ENCODE results near the gene FLT3.

Gene FLT3

DNA sequence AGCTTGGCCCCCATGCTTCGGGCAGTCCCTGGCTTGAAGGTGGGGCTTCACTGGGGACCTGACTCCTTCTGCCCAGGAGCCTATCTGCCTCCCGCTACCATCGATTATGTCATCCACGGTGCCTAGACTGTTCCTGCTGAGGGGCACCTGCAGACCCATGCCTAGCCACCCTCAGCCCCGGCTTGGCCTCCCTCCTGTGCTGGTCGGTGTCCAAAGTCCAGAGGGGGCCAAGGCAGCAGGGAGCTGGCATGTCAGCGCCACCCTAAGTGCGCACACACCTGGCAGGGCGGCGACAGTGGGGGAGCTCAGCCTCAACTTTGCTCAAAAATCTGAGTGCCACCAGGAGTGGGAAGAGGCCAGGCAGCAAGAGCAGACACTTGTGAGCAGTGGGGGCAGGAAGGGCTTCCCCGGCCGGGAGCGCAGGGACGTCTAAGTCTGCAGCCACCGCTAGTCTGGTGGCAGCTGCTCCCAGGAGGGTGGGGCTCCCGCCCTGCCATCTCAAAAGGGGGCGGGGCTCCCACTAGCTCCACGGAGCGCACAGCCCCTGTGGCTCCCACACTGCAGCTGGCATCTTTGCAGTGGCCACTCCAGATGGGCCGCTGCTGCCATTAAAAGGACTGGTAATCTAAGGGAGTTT, 98.4 kb downstream of the FLT3 start:
- no peak for DNase-seq (ENCODE audit: low read depth)

DNA sequence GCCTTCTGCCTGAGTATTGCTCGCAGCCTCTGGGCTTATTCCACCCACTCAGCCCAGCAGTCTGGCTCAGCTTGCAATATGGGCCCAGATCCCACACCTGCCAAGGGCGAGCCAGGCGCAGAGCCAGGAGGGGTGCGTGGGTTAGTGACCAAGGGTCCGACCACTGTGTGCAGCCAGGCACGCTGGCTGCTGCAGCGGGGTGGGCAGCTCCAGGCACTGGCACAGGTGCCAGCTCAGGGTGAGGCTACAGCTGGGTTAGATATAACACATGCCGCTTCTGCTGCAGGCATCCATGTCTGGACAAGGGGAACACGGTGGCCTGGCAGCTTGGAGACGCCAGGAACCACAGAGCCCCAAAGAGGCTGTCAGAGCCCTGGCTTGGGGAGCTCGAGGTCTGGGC, 99.3 kb downstream of the FLT3 start:
- no peak for DNase-seq (ENCODE audit: low read depth)

DNA sequence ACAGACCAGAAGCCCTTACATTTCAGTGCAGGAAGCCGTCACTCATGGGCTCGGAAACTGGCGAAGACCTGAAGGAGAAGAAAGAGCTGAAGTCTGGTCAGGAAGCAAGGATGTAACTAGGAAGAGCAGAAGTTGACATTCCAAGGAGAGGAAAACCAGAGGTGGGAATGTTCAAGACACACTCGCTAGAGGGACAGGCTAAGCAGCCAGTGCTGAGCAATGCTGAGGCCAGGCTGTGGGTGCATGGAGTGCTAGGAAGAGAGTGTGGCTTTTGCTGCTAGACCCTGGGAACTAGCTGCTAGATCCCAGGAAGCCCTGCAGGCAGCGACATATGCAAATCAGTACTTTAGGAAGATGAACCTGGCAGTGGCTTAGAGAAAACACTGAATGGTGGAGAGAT, 99.8 kb downstream of the FLT3 start:
- DNase-seq (ENCODE audit: low read depth) = no peak

DNA sequence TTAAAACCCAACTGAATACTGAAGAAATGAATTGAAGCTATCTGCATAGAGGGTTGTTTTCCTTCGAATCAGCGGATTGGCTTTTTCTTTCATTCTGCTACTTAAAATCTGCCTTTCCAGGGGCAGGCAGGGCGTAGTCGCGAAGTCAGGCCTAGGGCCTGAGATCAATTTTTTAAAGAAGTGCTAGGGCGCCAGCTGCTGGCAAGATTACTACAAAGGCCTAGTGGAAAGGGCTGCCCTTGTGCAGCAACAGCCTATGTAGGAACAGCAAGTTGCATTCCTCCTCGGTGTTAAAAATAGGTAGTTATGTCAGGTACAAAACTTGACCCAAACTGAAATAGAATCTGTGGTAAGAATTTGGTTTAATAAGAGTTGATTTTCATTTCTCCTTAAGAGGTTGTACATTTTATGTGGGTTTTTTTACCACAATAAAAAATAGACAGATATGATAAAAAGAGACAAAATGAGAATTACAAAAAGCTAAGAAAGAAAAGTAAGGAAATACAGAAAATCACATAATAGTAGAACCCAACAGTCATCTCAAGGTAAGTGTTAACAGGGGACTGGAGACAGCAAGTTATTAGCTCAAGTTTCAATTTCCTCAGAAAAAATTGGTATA, 102.4 kb downstream of the FLT3 start:
- no peak for DNase-seq (ENCODE audit: low read depth)

DNA sequence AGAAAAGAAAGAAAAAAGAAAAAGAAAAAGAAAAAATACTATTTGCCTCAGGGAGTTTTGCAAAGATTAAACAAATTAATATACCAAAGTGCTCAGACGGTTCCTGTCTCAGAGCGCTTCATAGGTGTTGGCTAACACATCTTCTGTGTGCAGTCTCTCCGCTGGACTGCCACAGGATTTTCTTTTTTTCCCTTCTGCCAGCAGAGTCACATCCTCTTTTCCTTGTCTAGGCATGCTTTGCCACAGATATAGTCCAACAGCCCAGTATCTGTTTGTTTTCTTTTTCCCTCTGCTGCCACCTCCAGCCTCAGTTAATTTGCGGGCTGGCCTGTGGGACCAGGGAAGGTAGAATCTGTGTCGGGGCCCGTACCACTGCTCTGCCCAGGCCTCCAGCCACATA, 108.5 kb downstream of the FLT3 start:
- DNase-seq (ENCODE audit: low read depth) = no peak

DNA sequence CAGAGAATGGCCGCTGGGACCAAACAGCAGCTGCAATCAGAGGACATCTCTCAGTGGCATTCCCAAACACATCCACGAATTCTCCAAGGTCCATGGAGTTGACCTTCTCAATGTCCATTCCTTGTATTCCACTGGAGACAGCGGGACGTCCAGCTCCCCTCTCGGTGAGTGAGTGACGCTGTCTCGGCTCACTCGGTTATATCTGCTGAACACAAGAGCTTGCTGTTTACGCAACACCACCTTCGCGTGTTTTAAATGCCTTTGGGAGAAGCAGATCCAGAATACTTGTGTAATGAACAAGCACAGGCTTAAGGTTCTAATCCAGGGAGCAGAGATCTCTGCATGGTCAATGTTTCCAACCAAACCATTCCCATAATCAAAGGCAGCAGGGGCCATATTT, 111.9 kb downstream of the FLT3 start, which contains the start of gene URAD:
Gene URAD (minus strand): TSS at position 174 of the 400 bp plus-strand sequence. CDS start 56 bp downstream, at position 118.
- no peak for DNase-seq (ENCODE audit: low read depth)

DNA sequence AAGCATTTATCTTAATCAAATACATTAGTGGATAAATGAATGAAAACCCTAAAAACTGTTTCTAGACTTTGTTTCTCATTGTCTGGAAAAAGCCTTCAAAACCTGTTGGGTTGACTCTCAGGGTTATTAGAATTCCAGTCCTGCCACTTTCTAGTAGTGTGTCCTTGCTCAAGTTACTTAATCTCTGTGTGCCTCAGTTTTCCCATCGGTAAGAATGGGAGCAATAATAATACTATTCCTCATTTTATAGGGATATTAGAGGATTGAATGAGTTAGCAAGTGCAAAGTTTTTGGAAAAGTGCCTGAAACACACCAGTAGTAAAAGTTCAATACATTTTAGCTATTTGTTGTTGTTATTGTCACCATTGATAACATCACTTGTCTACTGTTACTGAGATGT, 114.8 kb downstream of the FLT3 start:
- DNase-seq (ENCODE audit: low read depth) = no peak

DNA sequence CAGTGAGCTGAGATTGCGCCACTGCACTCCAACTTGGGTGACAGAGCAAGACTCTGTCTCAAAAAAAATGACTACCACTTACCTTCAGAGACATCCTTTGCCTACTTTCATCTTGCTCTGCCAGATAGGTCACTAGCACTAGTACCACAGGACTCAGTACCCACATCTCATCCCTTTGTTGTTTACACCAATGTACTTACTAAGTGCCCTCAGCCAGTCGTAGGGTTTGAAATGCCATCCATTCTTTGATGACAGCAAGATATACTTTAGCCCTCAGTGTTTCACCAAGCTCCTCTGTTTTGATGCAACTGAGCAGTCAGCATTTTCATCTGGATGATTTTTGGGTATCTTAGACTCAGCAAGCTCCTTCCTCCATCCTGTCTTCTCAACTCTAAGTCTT, 118.0 kb downstream of the FLT3 start:
- DNase-seq (ENCODE audit: low read depth) = no peak

DNA sequence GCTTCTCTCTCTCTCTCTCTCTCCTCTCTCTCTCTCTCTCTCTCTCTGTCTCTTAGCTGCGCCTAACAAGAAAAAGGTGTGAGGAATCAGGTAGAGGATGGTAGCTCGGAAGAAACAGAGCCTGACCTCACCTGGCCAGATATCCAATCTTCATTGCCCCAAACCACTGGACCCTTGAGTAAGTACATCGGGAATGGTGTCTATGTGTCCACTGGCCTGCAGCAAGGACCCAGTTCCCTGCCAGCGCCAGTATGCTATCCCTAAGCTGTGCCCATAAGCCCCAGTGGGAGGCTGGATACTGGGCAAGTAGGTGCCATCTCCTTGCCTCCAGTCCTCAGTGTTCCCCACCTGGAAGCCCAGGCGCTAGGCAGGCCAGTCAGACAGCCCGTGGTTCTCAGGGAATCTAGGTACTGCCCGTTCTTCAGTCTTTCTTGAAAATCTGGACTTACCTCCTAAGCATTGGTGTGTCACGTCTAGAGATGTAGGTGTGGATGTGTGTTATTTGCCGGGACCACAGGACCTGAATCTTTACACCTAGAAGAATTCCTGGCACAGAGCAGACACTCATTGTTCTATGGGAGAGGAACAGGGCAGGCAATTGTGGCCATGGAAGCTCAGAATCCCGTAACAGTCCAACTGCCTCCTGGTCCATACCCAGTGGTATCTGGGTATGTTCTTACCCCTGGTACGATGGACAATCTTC, 119.2 kb downstream of the FLT3 start:
- no peak for DNase-seq (ENCODE audit: low read depth)

DNA sequence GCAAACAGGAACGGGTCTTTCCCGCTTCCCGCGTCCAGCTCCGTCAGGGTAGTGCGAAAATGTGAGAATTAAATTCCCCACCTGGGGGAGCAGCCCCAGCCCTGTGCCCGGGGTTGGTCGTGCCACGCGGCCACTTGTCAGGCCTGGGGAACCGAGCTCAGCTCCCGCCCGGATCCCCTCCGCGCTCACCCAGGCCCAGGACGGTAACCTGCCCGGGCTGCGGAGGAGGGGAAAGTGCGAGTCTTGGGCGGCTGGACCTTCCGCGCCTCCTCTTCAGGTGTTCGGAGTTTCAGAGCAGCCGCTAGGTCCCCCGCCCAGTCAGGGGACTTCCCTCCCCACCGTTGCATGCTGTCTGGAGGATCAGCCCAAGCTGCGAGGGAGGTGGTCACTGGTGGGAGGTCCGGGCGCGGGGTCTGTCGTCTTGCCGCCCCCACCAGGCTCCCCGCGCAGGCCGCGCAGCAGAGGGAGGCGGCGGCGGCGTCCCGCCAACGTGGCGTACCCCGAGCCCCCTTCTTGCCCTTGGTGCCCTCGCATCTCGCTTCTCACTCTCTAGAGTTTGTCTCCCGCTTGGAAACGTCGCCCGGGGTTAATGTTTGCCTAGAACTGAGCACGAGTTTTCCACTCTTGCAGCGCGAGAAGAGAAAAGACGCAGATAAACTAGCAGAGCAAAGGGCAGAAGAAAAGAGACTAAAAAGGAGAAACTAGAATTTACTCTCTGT, 119.9 kb downstream of the FLT3 start:
- no peak for DNase-seq (ENCODE audit: low read depth)

DNA sequence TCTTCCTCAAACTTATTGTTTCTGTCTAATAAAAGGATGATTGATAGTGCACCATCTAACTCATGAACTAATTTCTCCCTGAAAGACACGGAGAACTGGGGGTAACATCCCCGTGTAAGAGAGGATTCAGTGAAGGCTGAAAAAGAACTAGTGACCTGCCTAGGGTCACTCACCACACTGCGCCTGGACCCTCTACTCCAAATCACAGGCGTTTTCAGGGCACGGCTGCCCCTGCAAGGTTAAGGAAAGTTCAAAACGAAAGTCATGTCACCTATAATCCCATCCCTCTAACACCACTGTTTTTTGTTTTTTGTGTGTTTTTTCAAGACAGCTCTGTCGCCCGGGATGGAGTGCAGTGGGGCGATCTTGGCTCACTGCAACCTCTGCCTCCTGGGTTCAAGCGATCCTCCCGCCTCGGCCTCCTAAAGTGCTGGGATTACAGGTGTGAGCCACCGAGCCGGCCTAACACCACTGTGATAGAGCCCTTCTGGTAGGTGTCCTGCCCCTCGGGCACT, 120.6 kb downstream of the FLT3 start:
- no peak for DNase-seq (ENCODE audit: low read depth)

DNA sequence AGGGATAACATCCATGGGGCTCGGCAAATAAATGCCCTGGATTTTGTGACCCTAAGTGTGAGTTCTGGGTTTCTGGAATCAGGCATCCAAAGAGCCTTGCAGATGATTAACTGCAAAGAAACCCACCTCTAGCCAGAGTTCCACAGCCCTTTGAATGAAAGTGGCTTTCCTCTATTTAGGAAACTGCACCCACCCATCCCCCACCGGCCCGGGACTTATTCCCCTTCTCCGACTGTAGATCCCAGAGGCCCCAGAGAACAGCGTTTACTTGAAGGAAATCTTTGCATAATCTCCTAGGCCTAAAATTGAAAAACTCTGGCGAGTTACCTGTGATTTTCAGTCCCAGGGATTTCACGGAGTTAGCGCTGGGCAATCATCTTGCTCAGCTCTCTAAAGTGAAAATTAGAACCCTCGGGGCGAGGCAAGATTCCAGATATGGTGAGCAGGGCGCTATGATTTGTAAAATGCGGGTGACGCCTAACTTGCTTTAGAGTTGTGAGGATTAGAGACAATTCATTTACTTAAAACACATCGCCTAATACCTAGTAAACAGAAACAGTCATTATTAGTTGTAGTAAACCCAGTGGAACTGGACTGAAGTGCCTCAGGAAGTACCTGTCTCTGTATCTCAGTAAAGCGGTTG, 121.3 kb downstream of the FLT3 start:
- no peak for DNase-seq (ENCODE audit: low read depth)

DNA sequence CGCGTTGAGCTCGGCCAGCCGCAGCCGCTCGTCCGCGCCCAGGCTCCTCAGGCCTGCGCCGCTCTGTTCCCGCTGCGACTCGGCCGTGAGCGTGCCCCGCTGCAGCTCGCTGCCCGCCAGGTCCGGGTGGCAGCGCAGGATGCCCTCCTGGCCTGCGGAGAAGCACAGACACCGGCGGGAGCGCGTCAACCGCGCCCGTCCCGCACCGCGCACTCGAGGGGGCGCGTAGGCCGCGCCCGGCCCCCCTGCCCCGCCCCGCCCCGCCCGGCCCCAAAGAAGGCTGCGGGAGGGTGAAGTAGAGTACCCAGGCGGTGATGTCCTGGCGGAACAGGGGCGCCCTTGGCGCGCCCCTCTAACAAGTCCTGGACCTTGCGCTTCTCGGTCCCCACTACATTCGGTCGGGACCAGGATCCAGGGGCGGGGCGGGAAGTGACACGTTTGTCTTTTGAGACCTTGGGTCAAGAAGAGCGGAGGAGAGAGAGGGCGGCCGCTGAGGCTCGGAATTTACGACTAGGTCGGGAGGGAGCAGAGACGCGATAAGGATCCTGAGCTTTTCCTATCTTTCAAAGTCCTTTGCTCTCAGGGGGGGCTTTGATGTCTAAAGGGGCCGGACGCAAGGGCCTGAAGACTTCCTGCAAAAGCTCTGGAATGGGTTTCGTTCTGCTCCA, 121.9 kb downstream of the FLT3 start:
- DNase-seq (ENCODE audit: low read depth) = no peak

DNA sequence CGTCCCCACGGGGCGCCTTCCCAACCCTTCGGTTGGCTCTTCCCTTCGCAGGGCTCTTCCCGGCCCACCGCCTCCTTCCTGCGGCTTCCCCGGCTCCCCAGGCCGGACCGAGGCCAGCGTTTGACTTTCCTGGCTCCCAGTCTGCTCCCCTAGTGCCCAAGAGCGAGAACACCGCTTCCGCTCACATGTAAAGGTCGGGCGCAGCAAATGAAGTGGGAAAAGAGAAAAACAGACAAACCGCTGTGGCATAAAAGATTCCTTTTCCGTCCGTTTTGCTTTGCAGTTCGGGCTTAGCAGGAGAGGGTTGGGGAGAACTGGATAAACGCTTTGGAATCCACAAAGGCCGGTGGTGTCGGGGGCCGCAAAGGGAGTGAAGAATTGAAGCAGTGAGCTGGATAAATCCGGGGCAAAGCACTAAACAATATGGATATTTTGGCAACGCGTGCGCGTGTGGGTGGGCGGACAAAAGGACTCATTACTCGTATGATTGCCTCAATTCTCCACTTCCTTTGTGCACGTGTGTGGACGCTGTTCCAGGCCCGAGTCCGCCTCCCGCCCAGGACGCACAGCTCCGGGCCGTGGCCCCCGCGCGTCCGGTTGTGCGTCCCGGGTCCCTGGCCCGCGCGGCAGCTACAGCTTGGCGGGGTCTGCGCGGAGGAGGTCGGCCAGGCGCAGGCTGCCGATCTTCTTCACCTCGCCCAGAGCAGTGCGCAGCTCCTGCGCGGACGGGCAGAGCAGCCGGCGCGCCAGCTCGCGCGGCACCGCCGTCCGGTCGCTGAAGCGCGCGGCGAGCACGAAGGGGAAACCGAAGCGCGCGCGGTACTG, 122.7 kb downstream of the FLT3 start:
- no peak for DNase-seq (ENCODE audit: low read depth)

DNA sequence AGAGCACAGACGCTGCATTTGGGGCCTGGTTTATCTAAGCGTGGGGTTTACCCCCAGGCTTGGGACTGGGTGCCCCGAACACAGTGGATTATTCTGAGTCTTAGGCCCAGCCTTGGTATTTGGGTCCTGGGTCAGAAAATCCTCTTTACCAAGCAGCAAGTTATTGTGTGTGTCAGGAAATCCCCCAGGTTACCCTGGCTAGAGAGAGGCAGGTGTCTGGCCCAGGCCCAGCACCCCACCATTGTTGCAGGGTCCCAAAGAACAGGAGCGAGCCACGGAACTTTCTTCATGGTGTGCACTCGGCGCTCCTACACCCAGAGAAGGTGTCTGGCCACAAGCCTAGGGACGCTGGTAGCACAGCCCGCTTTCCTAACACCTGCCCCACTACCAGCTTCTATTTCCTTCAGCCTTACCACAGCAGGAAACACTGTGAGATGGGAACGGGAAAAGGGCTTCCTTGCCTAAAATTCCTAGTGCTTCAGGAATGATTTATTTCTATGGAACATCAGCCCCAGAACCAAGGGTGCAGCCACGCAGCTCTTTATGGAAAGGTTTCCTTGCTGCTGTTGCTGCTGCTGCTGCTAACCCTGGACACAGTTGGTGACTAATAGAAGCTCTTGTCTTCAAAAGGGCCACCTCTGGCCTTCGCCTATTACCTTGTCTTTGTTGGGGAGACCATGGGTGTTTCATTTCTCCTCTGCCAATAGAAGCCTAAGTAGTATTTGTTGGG, 123.8 kb downstream of the FLT3 start:
- DNase-seq (ENCODE audit: low read depth) = no peak

DNA sequence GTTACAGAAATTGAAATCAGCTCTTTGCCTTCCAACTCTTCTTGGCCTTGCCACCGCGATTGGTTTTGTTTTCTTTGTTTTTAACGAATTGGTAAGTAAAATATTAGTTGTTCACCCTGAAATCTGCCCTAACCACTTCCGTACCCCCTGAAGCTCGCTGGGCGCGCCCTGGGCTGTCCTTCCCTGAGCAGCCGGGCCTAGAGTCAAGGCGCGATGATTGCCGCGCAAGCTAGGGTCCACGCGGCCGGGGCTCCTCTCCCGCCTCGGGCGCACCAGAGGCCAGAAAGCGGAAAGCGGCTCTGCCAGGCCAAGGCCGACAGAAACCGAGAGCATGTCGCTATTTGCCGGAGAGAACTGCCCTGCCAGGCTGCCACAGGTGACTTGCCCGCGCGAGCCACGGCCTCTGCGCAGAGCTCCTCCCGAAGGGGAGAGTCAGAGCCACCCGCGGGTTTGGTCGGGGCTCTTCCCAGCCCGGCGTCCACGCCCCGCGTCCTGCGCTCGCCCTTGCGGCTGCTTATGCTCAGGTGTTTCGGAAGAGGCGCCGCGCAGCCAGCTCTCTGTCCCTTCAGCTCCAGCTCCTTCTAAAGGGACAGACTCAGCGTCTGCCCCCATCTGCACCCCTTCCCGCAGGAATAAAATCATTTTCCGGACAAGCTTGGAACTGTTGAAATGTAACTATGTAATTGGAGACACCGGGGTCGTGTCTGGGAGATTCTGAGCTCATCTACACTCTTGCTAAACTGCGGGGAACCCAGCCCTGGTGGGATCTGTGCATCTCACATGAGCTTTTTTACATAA, 124.6 kb downstream of the FLT3 start:
- DNase-seq (ENCODE audit: low read depth) = no peak

DNA sequence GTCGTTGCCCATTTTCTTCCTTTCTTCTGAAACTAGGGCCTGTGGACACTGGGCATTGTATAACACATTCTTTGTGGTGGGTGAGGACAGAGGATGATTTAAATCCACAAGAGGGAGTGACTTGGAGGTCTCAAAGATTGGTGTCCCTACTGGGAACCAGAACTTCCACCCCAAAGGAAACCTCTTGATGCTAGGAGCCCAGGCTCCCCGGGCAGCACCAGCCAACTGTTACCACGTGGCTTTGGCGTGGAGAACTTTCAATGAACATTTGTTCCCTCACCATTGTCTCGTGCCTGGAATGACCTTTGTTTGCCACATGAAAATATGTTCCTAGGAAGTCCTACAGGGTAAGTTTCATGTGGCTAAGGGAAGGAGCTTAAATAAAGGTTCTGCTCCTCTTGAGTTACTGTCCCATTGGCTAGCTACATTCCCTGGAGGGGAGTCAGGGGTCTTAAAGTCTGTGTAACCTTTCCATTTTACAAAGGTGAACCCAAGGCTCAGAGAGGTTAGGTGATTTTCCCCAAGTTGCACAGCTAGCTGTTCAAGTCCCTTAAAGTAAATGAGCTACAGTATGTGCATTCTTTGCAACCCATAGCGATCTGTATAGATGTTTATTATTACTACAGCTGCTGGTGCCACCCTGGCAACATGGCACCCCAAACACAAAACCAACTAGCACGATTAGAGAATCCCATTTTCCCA, 126.3 kb downstream of the FLT3 start:
- DNase-seq (ENCODE audit: low read depth) = no peak

DNA sequence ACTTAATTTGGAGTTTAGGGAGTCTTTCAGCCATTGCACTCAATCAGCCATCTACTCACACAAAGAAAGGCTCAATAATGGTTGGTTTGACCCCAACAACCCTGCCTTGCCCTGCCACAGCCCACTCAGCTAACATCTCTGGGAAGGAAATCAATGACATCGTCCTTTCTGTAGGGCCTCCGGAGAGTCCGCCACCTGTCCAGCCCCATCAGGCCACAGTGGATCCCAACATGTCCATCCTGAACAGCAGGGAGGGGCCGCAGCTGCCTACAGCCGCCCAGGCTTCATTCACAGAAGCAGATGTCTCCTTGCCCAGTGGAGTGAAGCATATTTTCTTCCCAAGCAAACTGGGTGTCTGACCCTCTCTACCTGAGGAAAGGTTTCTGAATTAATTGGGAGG, 127.1 kb downstream of the FLT3 start:
- no peak for DNase-seq (ENCODE audit: low read depth)

DNA sequence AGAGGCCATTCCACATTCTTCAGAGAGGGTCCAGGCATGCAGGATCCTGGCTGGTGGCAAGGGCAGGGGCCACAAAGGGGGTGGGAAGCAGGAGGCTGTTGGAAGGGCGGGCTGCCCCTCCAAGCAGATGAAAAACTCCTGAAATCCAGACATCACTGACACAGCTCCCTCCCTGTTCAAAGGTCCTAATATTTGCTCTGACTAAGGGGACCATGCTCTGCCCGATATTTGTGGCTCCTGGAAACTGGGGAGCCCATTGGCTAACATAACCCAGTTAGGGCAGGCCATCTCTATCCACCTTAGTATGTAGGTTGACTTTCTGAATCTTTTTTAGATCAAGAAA, 127.9 kb downstream of the FLT3 start:
- DNase-seq (ENCODE audit: low read depth) = no peak
